Suppressor macrophage treated with lipopolysaccharide for 4 hours (primary cell): Measurements from ENCODE around the gene INTS4.
A peak's percentile ranks its signal among the peaks of the same experiment; 100 is the strongest.
"Not testable (repeated sequence)": the region's sequence is repeated elsewhere in the genome, so short reads cannot be mapped to it uniquely, and the experiment has no call there.

ENCODE experiments used
- DNase-seq: peaks from one replicate; pipeline ENCODE4 v3.0.0-alpha.2; 2020

INTS4 gene

GRCh38 chr11:77994434-77995362 lies at the start of gene INTS4:
INTS4 (minus strand) TSS chr11:77994668; CDS start chr11:77994643, 25 bp downstream.
- DNase-seq: peak; percentile 99

- DNase-seq: no peak
These were observed 47.5 kb upstream of the INTS4 start for GRCh38 chr11:78041843-78042440.

- not testable (repeated sequence) for DNase-seq
These were observed 46.9 kb upstream of the INTS4 start for GRCh38 chr11:78041380-78041719.

GRCh38 chr11:78040691-78041379 lies 46.4 kb upstream of the INTS4 start:
- DNase-seq: no peak

GRCh38 chr11:78039919-78040671 lies 45.6 kb upstream of the INTS4 start:
- DNase-seq: peak; percentile 69

GRCh38 chr11:78039391-78039918 lies 45.0 kb upstream of the INTS4 start:
- DNase-seq: no peak

GRCh38 chr11:78038697-78039313 lies 44.3 kb upstream of the INTS4 start:
- DNase-seq: no peak

- DNase-seq: no peak
These were observed 43.6 kb upstream of the INTS4 start for GRCh38 chr11:78037825-78038620.

- DNase-seq: no peak
These were observed 42.6 kb upstream of the INTS4 start for GRCh38 chr11:78037056-78037455.

GRCh38 chr11:78036313-78036712 lies 41.8 kb upstream of the INTS4 start:
- no peak for DNase-seq

- DNase-seq: no peak
These were observed 40.2 kb upstream of the INTS4 start for GRCh38 chr11:78034623-78035022.

GRCh38 chr11:78033040-78033439 lies 38.6 kb upstream of the INTS4 start:
- DNase-seq: no peak

GRCh38 chr11:78032090-78032489 lies 37.6 kb upstream of the INTS4 start:
- DNase-seq: no peak

- no peak for DNase-seq
These were observed 37.2 kb upstream of the INTS4 start for GRCh38 chr11:78031629-78032028.

- DNase-seq: no peak
These were observed 36.2 kb upstream of the INTS4 start for GRCh38 chr11:78030429-78031325.

- DNase-seq: not testable (repeated sequence)
These were observed 34.0 kb upstream of the INTS4 start for GRCh38 chr11:78028423-78028822.

GRCh38 chr11:78027759-78028158 lies 33.3 kb upstream of the INTS4 start:
- DNase-seq: no peak

GRCh38 chr11:78025378-78025777 lies 30.9 kb upstream of the INTS4 start:
- DNase-seq: no peak

- DNase-seq: no peak
These were observed 29.0 kb upstream of the INTS4 start for GRCh38 chr11:78023426-78023825.
